Calu3 (cell line): ENCODE data around the gene RAB3GAP2. TPM values are rescaled to one million over a fixed set of nuclear protein-coding genes. Genes with fewer than 3 reads are reported as not detected.
"Not testable (repeated sequence)": the region's sequence is repeated elsewhere in the genome, so short reads cannot be mapped to it uniquely, and the experiment has no call there.

Experiments used
- BruUV-seq: library from RNA; stranded (reverse); fragments of 400-500 nt; replicated peaks from 2 replicates; lab custom pipeline; 2021; lab: Mats Ljungman, UMichigan
- CTCF ChIA-PET: fragments of 300-600 bp; sonication (Branson Sonifier 250); formaldehyde crosslinking; loops from one replicate; lab custom pipeline; 2022; ENCODE audit warnings: antibody characterized with exemption; lab: Charles Lee
- DNase-seq: peaks from one replicate; pipeline ENCODE4 v3.0.0; 2022
- H3K27ac Mint-ChIP-seq: one replicate; pipeline ENCODE4 v1.8.0; 2022; ENCODE audit warnings: mixed read lengths; ENCODE audit not compliant: unreplicated experiment
- H3K27me3 Mint-ChIP-seq: one replicate; pipeline ENCODE4 v1.8.0; 2022; ENCODE audit warnings: mixed read lengths; ENCODE audit not compliant: unreplicated experiment
- H3K36me3 Mint-ChIP-seq: one replicate; pipeline ENCODE4 v1.8.0; 2022; ENCODE audit warnings: mild to moderate bottlenecking, moderate library complexity, mixed read lengths; ENCODE audit not compliant: insufficient read depth, unreplicated experiment
- H3K4me1 Mint-ChIP-seq: one replicate; pipeline ENCODE4 v1.8.0; 2022; ENCODE audit warnings: mild to moderate bottlenecking, low read depth, mixed read lengths; ENCODE audit not compliant: unreplicated experiment
- H3K4me3 Mint-ChIP-seq: one replicate; pipeline ENCODE4 v1.8.0; 2022; ENCODE audit warnings: mild to moderate bottlenecking, low read depth, moderate library complexity, mixed read lengths; ENCODE audit not compliant: unreplicated experiment
- H3K9me3 Mint-ChIP-seq: one replicate; pipeline ENCODE4 v1.8.0; 2022; ENCODE audit warnings: low read depth, mixed read lengths; ENCODE audit not compliant: unreplicated experiment
- CTCF ChIP-seq: fragments of 200-600 bp; IDR thresholded peaks from one replicate; pipeline ENCODE4 v1.8.0; 2022; ENCODE audit warnings: antibody characterized with exemption; ENCODE audit not compliant: unreplicated experiment
- intact Hi-C: fragments of 100-400 bp; cut with micrococcal nuclease; formaldehyde crosslinking; loops from one replicate; pipeline ENCODE4 v1.10.0; 2022; ENCODE audit not compliant: unreplicated experiment
- total RNA-seq: library from RNA; stranded (reverse); gene quantifications from 2 replicates; pipeline ENCODE4 v1.2.3, GENCODE V29; 2022

The RAB3GAP2 gene
- total RNA-seq, 1 experiment from 2014 or later = 48.0 TPM

DNA sequence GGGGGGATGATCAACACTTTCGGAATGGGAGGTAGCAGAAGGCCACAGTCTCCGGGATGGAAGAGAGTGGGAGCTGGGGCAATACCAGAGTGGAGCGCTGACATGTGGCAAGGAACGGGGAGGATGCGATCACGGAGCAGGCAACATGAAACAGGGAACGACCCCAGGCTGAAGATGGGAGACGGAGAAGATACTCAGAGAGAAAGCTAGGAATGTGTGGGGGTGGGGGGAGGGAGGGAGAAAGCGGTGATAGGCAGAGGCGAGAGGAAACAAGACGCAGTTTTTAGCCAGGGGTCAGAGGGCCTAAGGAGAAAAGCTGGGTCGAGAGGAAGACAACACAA is 577 bp downstream of the RAB3GAP2 start:
- peak; percentile 5 for DNase-seq
- Mint-ChIP-seq H3K9me3 (no peaks in the 10 kb centered on the region), H3K27ac (no peak overlapping the region), H3K4me3 (no peak overlapping the region), H3K36me3 (no peaks in the 10 kb centered on the region), H3K4me1 (no peaks in the 10 kb centered on the region), H3K27me3 (peaks cover 27% of the 10 kb centered on the region)
- CTCF ChIA-PET = interaction anchor here (0.6 to 1.2 kb wide), 8 partner anchors 10 to 1024 kb away, joined by 3 to 5 read pairs (median 3); no protein-coding TSS in a partner anchor
- intact Hi-C loops = loop anchor here (5.0 to 10.0 kb wide), 2 partner anchors 54 to 277 kb away; no protein-coding TSS in a partner anchor
- TF ChIP-seq CTCF = no peak
- BruUV-seq = no TSS peak

DNA sequence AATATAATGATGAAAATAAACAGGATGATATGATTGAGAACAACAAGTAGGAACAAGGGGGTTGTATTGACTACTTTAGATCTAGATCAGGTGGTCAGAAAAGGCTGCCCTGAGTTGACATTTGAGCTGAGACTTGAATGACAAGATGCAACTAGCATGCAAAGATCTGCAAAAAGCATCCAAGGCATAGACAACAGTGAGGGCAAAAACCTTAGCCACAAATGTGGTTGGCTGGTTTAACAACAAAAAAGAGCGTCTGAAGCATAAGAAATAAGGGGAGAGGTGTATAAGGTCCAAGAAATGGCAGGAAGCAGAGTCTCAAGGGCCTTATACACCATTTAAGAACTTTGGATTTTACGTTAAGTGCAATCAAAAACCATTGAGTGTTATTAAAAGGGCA is 3.2 kb downstream of the RAB3GAP2 start:
- Mint-ChIP-seq H3K27ac (no peak overlapping the region), H3K27me3 (peaks cover under 1% of the 10 kb centered on the region), H3K4me3 (no peak overlapping the region), H3K36me3 (no peaks in the 10 kb centered on the region), H3K4me1 (no peaks in the 10 kb centered on the region), H3K9me3 (peaks cover 3% of the 10 kb centered on the region)
- CTCF ChIA-PET = no interaction called here
- no TSS peak for BruUV-seq
- intact Hi-C loops = no loop called here
- TF ChIP-seq CTCF = no peak
- DNase-seq = no peak

DNA sequence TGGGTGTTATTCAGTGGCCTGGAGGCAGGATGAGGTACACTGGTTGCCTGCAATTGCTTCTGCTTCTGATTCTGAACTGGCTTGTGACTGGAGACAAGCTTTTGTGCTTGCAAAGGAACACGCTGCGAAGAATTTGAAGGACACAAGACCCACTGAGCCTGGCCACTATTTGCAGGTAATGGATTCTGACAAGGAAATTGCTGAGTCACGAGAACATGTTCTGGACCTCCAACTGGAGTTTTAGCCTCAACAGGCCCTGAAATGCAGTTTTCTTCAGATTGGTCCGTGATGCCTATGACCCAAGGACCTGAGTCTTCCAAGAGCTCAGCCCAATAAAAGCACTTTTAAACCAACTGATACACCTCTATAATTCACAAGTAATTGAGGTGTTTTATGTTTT is 4.6 kb downstream of the RAB3GAP2 start:
- Mint-ChIP-seq H3K4me3 (no peak overlapping the region), H3K36me3 (no peaks in the 10 kb centered on the region), H3K9me3 (peaks cover 5% of the 10 kb centered on the region), H3K27ac (no peak overlapping the region), H3K27me3 (no peaks in the 10 kb centered on the region), H3K4me1 (no peaks in the 10 kb centered on the region)
- intact Hi-C loops = no loop called here
- CTCF ChIA-PET = no interaction called here
- DNase-seq = no peak
- no peak for TF ChIP-seq CTCF
- BruUV-seq = no TSS peak

DNA sequence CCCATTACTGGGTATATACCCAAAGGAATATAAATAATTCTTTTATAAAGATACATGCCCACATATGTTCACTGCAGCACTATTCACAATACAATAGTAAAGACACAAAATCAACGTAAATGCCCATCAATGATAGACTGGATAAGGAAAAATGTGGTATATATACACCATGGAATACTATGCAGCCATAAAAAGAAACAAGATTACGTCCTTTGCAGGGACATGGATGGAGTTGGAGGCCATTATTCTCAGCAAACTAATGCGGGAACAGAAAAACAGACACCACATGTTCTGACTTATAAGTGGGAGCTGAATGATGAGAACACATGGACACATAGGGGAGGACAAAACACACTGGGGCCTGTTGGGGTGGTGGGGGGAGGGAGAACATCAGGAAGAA is 12.0 kb downstream of the RAB3GAP2 start:
- H3K4me1 Mint-ChIP-seq, H3K27ac Mint-ChIP-seq, H3K4me3 Mint-ChIP-seq, H3K9me3 Mint-ChIP-seq, H3K27me3 Mint-ChIP-seq, intact Hi-C loops, H3K36me3 Mint-ChIP-seq, DNase-seq, BruUV-seq: not testable (repeated sequence)
- CTCF ChIA-PET = interaction anchor here (0.9 kb wide), 1 partner anchor 25 kb away, joined by 3 read pairs; no protein-coding TSS in a partner anchor

DNA sequence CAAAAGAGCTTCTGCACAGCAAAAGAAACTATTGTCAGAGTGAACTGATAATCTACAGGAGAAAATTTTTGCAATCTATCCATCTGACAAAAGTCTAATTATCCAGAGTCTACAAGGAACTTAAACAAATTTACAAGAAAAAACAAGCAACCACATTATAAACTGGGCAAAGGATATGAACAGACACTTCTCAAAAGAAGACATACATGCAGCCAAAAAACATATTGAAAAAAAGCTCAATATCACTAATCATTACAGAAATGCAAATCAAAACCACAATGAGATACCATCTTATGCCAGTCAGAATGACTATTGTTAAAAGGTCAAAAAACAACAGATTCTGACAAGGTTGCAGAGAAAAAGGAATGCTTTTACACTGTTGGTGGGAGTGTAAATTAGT is 12.5 kb downstream of the RAB3GAP2 start:
- DNase-seq, H3K27ac Mint-ChIP-seq, H3K27me3 Mint-ChIP-seq, H3K4me1 Mint-ChIP-seq, BruUV-seq, H3K4me3 Mint-ChIP-seq, intact Hi-C loops, H3K9me3 Mint-ChIP-seq, H3K36me3 Mint-ChIP-seq, CTCF ChIA-PET: not testable (repeated sequence)

- intact Hi-C loops, H3K36me3 Mint-ChIP-seq, BruUV-seq: not testable (repeated sequence)
Observed at GRCh38 chr1:220256194-220256593, 16.1 kb downstream of the RAB3GAP2 start.

More at GRCh38 chr1:220256194-220256593, 16.1 kb downstream of the RAB3GAP2 start:
- H3K27ac Mint-ChIP-seq, CTCF ChIA-PET, H3K27me3 Mint-ChIP-seq, H3K4me1 Mint-ChIP-seq, DNase-seq, H3K9me3 Mint-ChIP-seq, H3K4me3 Mint-ChIP-seq: not testable (repeated sequence)
